ENCODE results near the gene GJB2.

Gene GJB2

DNA sequence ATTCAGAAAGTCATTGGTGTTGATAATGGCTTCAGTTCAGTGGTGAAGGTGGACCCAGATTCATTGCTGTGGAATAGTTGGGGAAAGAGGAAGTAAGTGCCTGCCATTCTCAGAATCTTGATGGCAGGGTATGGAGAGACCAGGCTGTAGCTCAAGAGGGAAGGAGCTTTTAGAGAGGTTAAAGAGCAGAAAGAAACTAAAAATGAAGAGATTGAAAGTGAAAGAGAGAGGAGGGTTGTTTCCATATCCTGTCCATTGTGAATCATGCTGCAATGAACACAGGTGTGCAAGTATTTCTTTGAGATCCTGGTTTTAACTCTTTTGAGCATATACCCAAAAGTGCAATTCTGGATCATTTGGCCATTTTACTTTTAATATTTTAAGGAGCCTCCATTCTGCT, 26.8 kb upstream of the GJB2 start:
- Histone ChIP-seq H3K4me1 (ENCODE audit: control insufficient read depth, insufficient read depth, low read length) (no peaks in the 10 kb centered on the region), H3K36me3 (ENCODE audit: control insufficient read depth in 2 of 2, insufficient read depth in 2 of 2, low read length in 2 of 2) (no peaks in the 10 kb centered on the region), H3K27me3 (ENCODE audit: control insufficient read depth in 1 of 2, insufficient read depth in 2 of 2, low read length in 2 of 2) (peaks cover 0 to 3% of the 10 kb centered on the region in 2 donors), H3K27ac (ENCODE audit: low read length) (no peak overlapping the region), H3K9ac (ENCODE audit: low read length in 2 of 2) (no peak overlapping the region), H3K4me3 (ENCODE audit: low read length in 2 of 2) (no peak overlapping the region), H3K9me3 (ENCODE audit: control insufficient read depth in 2 of 2, low read length in 2 of 2) (peaks cover 0 to 4% of the 10 kb centered on the region in 2 donors)

DNA sequence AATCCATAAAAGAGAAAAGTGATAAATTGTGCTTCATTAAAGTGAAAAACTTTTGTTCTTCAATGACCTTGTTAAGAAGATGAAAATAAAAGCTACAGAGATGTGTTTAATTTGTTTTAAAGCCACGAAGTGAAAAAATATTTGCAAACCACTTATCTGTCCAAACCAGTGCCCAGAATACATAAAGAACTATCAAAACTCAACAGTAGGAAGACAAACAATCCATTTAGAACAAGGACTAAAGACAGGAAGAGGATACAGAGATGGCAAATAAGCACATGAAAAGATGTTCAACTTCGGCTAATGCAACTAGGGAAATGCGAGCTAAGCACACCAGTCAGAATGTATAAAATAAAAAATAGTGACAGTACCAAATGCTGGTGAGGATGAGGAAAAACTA, 24.4 kb upstream of the GJB2 start:
- H3K36me3 ChIP-seq (ENCODE audit: control insufficient read depth in 2 of 2, insufficient read depth in 2 of 2, low read length in 2 of 2), result no peaks in the 10 kb centered on the region
- H3K4me1 ChIP-seq (ENCODE audit: control insufficient read depth, insufficient read depth, low read length), result no peaks in the 10 kb centered on the region
- H3K9ac ChIP-seq (ENCODE audit: low read length in 2 of 2), result no peak overlapping the region
- H3K4me3 ChIP-seq (ENCODE audit: low read length in 2 of 2), result no peak overlapping the region
- H3K9me3 ChIP-seq (ENCODE audit: control insufficient read depth in 2 of 2, low read length in 2 of 2), result peaks cover 0 to 4% of the 10 kb centered on the region in 2 donors
- no peaks in the 10 kb centered on the region for H3K27me3 ChIP-seq (ENCODE audit: control insufficient read depth in 1 of 2, insufficient read depth in 2 of 2, low read length in 2 of 2)
- no peak overlapping the region for H3K27ac ChIP-seq (ENCODE audit: low read length)

DNA sequence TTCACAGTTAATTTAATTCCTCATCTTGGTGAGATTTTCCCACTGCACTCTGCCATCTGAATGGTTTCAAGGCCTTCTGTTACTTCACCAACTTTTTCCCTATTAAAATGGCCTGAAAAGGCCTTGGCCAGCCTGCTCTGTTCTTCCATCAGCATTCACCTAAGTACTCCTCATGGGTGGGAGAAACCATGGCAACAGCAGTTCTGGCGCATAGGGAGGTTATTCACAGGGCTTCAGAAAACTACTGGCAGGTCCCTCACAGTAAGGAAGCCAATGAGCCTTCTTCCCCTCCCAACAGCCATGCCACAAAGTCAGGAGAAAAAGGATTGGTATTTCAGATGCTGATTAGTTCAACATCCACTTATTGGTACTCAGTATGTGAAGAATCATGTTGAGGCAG, 17.2 kb upstream of the GJB2 start:
- Histone ChIP-seq H3K36me3 (ENCODE audit: control insufficient read depth in 2 of 2, insufficient read depth in 2 of 2, low read length in 2 of 2) (no peaks in the 10 kb centered on the region), H3K27me3 (ENCODE audit: control insufficient read depth in 1 of 2, insufficient read depth in 2 of 2, low read length in 2 of 2) (peaks cover 0 to 8% of the 10 kb centered on the region in 2 donors), H3K9me3 (ENCODE audit: control insufficient read depth in 2 of 2, low read length in 2 of 2) (no peaks in the 10 kb centered on the region), H3K4me3 (ENCODE audit: low read length in 2 of 2) (no peak overlapping the region), H3K4me1 (ENCODE audit: control insufficient read depth, insufficient read depth, low read length) (no peaks in the 10 kb centered on the region), H3K27ac (ENCODE audit: low read length) (no peak overlapping the region), H3K9ac (ENCODE audit: low read length in 2 of 2) (no peak overlapping the region)

DNA sequence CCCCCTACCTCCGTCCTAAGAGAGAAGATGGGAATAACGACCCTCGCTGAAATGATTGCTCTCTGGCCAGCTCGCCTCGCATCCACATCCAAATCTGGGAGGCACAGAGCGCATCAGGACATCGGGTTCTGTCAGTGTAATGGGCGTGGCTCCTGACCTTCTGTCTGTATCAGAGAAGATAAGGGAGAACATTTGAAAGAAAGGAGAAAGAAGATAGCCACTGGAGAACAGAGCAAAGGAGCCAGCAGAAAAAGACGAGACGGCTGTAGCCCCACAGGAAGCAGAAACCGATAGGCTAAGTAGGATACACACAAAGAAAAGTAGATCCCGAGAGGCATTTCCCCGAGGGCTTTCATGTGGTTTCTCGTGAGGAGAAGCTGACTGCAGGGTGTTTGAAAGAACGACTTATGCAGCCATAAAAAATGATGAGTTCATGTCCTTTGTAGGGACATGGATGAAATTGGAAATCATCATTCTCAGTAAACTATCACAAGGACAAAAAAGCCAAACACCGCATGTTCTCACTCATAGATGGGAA, 14.0 kb upstream of the GJB2 start:
- Histone ChIP-seq H3K9ac (ENCODE audit: low read length in 2 of 2) (no peak overlapping the region), H3K27ac (ENCODE audit: low read length) (no peak overlapping the region), H3K36me3 (ENCODE audit: control insufficient read depth in 2 of 2, insufficient read depth in 2 of 2, low read length in 2 of 2) (no peaks in the 10 kb centered on the region), H3K27me3 (ENCODE audit: control insufficient read depth in 1 of 2, insufficient read depth in 2 of 2, low read length in 2 of 2) (peaks cover 0 to 10% of the 10 kb centered on the region in 2 donors), H3K9me3 (ENCODE audit: control insufficient read depth in 2 of 2, low read length in 2 of 2) (peaks cover 0 to under 1% of the 10 kb centered on the region in 2 donors), H3K4me1 (ENCODE audit: control insufficient read depth, insufficient read depth, low read length) (no peaks in the 10 kb centered on the region), H3K4me3 (ENCODE audit: low read length in 2 of 2) (no peak overlapping the region)

DNA sequence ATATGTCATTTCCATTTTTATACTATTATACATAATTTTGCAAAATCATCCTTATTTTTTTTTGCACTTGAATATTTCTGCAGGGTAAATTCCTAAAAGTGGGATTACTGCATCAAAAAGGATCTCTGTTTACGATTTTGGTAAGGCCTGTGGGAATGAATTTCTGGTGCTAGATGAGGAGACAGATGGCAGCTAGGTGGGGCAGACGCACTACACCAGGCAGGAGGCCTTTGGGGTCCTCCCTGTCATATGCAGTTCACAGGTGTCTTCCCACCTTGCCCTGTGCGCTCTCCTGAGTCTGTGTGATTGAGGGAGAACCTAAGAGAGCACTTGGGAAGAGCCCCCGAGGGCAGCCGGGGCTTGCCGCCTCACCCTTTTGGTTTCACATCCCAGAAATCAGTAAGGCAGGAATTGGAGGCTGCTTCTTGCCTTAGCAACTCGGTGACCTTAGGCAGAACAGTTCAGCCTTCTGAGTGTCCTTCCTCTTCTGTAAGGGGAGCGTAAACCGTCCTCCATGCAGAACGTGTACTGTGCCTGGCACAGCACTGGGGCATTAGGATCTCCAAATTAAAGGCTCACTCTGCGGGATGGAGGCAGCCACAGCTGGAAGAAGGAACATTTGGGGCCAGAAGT, 13.4 kb upstream of the GJB2 start:
- Histone ChIP-seq H3K27me3 (ENCODE audit: control insufficient read depth in 1 of 2, insufficient read depth in 2 of 2, low read length in 2 of 2) (peaks cover 0 to 10% of the 10 kb centered on the region in 2 donors), H3K4me1 (ENCODE audit: control insufficient read depth, insufficient read depth, low read length) (no peaks in the 10 kb centered on the region), H3K27ac (ENCODE audit: low read length) (no peak overlapping the region), H3K36me3 (ENCODE audit: control insufficient read depth in 2 of 2, insufficient read depth in 2 of 2, low read length in 2 of 2) (no peaks in the 10 kb centered on the region), H3K4me3 (ENCODE audit: low read length in 2 of 2) (no peak overlapping the region), H3K9ac (ENCODE audit: low read length in 2 of 2) (no peak overlapping the region), H3K9me3 (ENCODE audit: control insufficient read depth in 2 of 2, low read length in 2 of 2) (peaks cover 4% of the 10 kb centered on the region in 2 donors)

DNA sequence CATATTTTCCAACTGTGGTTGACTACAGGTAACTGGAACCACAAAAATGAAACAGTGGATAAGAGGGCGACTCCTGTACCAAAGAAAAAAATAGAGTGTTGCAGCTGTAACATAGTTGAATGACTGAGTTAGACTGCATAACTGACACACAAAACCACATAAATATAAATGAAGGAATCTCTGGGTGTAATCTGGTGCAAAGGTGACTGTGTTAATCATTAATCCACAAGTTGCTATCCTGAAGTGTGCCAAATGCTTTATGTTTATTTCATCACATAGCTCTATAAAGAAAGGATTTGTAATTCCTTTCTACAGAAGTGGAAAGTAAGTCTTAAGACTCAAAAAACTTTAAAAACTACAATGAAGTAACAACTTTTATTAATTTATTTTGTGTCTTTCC, 6.0 kb upstream of the GJB2 start:
- H3K9ac ChIP-seq (ENCODE audit: low read length in 2 of 2), result no peak overlapping the region
- H3K36me3 ChIP-seq (ENCODE audit: control insufficient read depth in 2 of 2, insufficient read depth in 2 of 2, low read length in 2 of 2), result no peaks in the 10 kb centered on the region
- H3K27ac ChIP-seq (ENCODE audit: low read length), result no peak overlapping the region
- peaks cover 17 to 23% of the 10 kb centered on the region in 2 donors for H3K27me3 ChIP-seq (ENCODE audit: control insufficient read depth in 1 of 2, insufficient read depth in 2 of 2, low read length in 2 of 2)
- no peak overlapping the region for H3K4me3 ChIP-seq (ENCODE audit: low read length in 2 of 2)
- peaks cover 1% of the 10 kb centered on the region for H3K4me1 ChIP-seq (ENCODE audit: control insufficient read depth, insufficient read depth, low read length)
- H3K9me3 ChIP-seq (ENCODE audit: control insufficient read depth in 2 of 2, low read length in 2 of 2), result peaks cover 4% of the 10 kb centered on the region in 2 donors

DNA sequence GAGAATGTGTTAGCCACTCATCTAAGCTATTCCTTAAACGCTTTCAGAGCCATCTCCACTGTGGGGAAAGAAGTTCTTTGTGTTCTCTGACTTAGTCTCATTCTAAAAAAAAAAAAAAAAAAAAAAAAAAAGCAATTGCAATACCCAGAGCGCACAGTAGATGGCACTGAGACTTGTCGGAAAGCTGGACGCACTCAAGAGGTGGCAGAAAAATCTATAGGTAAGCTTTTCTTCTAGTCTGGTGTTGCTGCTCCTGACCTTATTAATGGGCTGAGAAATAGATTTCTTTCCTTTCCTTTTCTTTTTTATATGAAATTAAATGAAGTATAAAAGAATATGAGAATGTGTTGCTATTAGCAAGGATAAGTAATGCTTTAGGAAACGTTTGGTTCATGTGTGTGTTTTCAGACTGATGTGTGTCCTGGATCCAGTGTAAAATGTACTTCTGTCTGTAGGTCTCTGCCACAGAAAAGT, 4.7 kb upstream of the GJB2 start:
- Histone ChIP-seq H3K4me3 (ENCODE audit: low read length in 2 of 2) (no peak overlapping the region), H3K9ac (ENCODE audit: low read length in 2 of 2) (no peak overlapping the region)

DNA sequence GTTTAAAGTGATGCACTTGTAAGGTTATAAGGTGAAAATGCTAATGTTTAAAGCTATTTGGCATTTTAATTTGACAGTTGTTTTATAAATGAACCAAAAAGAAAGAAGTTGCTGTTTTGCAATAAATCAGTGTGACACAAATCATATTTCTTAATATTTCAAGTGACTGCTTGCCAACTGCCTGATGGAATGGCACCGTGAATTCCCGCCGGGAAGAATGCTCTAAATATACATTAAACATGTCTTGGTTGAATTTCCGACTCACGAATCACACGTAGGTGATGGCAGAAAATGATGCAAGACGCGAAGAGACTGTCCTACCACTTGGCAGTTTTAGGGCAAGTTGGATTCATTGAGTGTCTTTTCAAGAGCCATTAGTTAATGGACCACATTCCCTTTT, 3.1 kb upstream of the GJB2 start:
- no peaks in the 10 kb centered on the region for H3K9me3 ChIP-seq (ENCODE audit: control insufficient read depth in 2 of 2, low read length in 2 of 2)
- no peak overlapping the region for H3K4me3 ChIP-seq (ENCODE audit: low read length in 2 of 2)
- peaks cover 31 to 53% of the 10 kb centered on the region in 2 donors for H3K27me3 ChIP-seq (ENCODE audit: control insufficient read depth in 1 of 2, insufficient read depth in 2 of 2, low read length in 2 of 2)
- no peak overlapping the region for H3K9ac ChIP-seq (ENCODE audit: low read length in 2 of 2)
- H3K36me3 ChIP-seq (ENCODE audit: control insufficient read depth in 2 of 2, insufficient read depth in 2 of 2, low read length in 2 of 2), result no peaks in the 10 kb centered on the region
- H3K4me1 ChIP-seq (ENCODE audit: control insufficient read depth, insufficient read depth, low read length), result peaks cover 21% of the 10 kb centered on the region
- H3K27ac ChIP-seq (ENCODE audit: low read length), result no peak overlapping the region

More for the DNA sequence above, 4.7 kb upstream of the GJB2 start:
- Histone ChIP-seq H3K9me3 (ENCODE audit: control insufficient read depth in 2 of 2, low read length in 2 of 2) (peaks cover 4% of the 10 kb centered on the region in 2 donors), H3K4me1 (ENCODE audit: control insufficient read depth, insufficient read depth, low read length) (peaks cover 13% of the 10 kb centered on the region), H3K27me3 (ENCODE audit: control insufficient read depth in 1 of 2, insufficient read depth in 2 of 2, low read length in 2 of 2) (peaks cover 19 to 37% of the 10 kb centered on the region in 2 donors), H3K27ac (ENCODE audit: low read length) (no peak overlapping the region), H3K36me3 (ENCODE audit: control insufficient read depth in 2 of 2, insufficient read depth in 2 of 2, low read length in 2 of 2) (no peaks in the 10 kb centered on the region)

DNA sequence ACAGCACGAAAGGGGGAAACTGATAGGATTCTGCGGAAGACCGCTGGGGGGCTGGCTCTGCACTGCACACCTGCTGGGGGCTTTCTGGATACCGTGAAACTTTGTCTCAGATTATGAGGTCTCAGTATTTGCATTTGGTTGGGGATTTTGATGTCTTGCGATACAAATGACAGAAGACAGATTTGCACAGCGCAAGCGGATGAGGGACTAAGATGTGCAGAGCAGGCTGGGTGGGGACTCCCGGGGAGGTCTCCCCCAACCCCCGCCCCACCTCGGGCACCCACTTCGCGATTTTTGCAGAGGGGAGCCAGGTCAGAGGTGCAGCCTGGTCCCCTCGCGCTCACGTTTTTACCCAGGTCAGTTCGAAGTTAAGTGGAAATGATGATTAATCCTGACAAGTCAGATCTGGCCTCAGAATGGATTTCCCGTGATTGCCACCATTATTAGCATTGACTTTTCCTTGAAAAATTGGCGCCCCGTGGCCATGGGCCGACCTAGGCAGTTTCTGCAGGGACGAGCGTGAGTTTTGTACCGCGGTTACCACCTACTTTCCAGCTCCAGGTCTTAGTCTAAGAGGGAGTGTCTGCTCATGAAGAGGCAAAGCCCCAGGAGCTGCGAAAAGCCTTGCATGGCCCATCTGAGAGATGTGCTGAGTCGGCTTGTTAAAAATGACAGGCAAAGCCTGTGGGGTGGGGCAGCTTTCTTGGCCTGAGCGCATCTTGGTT, 1.3 kb upstream of the GJB2 start:
- peaks cover 21% of the 10 kb centered on the region for H3K4me1 ChIP-seq (ENCODE audit: control insufficient read depth, insufficient read depth, low read length)
- H3K9me3 ChIP-seq (ENCODE audit: control insufficient read depth in 2 of 2, low read length in 2 of 2), result no peaks in the 10 kb centered on the region
- no peak overlapping the region for H3K9ac ChIP-seq (ENCODE audit: low read length in 2 of 2)
- peaks cover 38 to 53% of the 10 kb centered on the region in 2 donors for H3K27me3 ChIP-seq (ENCODE audit: control insufficient read depth in 1 of 2, insufficient read depth in 2 of 2, low read length in 2 of 2)
- H3K4me3 ChIP-seq (ENCODE audit: low read length in 2 of 2), result no peak overlapping the region
- H3K27ac ChIP-seq (ENCODE audit: low read length), result no peak overlapping the region
- H3K36me3 ChIP-seq (ENCODE audit: control insufficient read depth in 2 of 2, insufficient read depth in 2 of 2, low read length in 2 of 2), result no peaks in the 10 kb centered on the region

DNA sequence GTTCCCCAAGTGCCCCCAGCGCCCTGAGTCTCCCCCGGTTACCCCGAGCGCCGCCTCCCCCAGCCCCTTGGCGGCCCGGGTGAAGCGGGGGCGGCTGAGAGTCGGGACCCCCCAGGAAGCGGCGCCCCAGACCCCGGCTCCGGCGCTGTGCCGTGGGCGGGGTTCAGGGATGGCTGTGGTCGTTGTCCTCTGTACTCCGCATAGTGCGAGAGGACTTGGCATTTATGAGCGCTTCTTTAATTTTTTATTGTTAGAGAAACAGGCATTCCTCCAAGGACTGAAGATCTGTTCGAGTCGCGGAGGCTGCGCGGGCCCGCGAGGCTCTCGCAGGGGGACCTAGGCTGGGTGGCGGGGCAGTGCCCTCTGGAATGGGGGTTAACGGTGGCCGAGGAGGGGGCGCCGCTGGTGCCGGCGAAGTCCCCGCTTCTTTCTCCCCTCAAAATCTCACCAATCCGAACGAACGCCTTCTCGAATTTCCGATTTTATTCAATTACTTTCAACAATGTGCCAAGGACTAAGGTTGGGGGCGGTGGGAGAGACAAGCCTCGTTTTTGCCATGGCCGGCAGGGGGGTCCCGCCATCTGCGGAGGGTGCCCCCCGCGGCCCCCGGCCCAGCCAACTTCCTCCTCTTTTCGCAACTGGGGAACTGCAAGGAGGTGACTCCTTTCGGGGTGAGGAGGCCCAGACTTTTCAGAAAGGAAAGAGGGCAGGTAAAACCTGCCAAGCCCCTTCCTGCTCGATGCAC, 596 bp upstream of the GJB2 start:
- Histone ChIP-seq H3K27ac (ENCODE audit: low read length) (no peak overlapping the region), H3K9me3 (ENCODE audit: control insufficient read depth in 2 of 2, low read length in 2 of 2) (no peaks in the 10 kb centered on the region), H3K4me1 (ENCODE audit: control insufficient read depth, insufficient read depth, low read length) (peaks cover 21% of the 10 kb centered on the region), H3K4me3 (ENCODE audit: low read length in 2 of 2) (peak overlapping the region in 1 of 2 donors; percentile 49), H3K27me3 (ENCODE audit: control insufficient read depth in 1 of 2, insufficient read depth in 2 of 2, low read length in 2 of 2) (peaks cover 41 to 53% of the 10 kb centered on the region in 2 donors), H3K36me3 (ENCODE audit: control insufficient read depth in 2 of 2, insufficient read depth in 2 of 2, low read length in 2 of 2) (no peaks in the 10 kb centered on the region), H3K9ac (ENCODE audit: low read length in 2 of 2) (no peak overlapping the region)
